Activated CD8-positive, alpha-beta T cell treated with anti-CD3 and anti-CD28 coated beads, Interleukin-2, amount 10 ng/mL, durations not matched to agents 7 days and 5 days (primary cell): ENCODE results near the gene TMEM86A. TPM values are rescaled to one million over a fixed set of nuclear protein-coding genes. Genes with fewer than 3 reads are reported as not detected.

Experiments
- ATAC-seq: fragments of 150-1000 bp; cut with Tn5 transposase; one replicate; pipeline ENCODE4 v1.10.0; 2021; ENCODE audit warnings: moderate library complexity
- CTCF ChIA-PET: fragments of 350-600 bp; sonication (Branson Sonifier 250); formaldehyde crosslinking; loops from one replicate; lab custom pipeline; 2021; ENCODE audit warnings: antibody characterized with exemption; lab: Charles Lee
- POLR2A ChIA-PET: fragments of 350-600 bp; sonication (Branson Sonifier 250); formaldehyde crosslinking; loops from one replicate; lab custom pipeline; 2021; ENCODE audit warnings: antibody characterized with exemption; lab: Charles Lee
- DNase-seq: peaks from one replicate; pipeline ENCODE4 v3.0.0-alpha.2; 2020
- H3K27ac Mint-ChIP-seq: one replicate; pipeline ENCODE4 v1.8.0; 2021; ENCODE audit warnings: mild to moderate bottlenecking, mixed read lengths
- H3K27me3 Mint-ChIP-seq: one replicate; pipeline ENCODE4 v1.8.0; 2021; ENCODE audit warnings: low read depth, mixed read lengths
- H3K36me3 Mint-ChIP-seq: one replicate; pipeline ENCODE4 v1.8.0; 2021; ENCODE audit warnings: low read depth, mixed read lengths
- H3K4me1 Mint-ChIP-seq: one replicate; pipeline ENCODE4 v1.8.0; 2021; ENCODE audit warnings: low read depth, mixed read lengths
- H3K4me3 Mint-ChIP-seq: one replicate; pipeline ENCODE4 v1.8.0; 2021; ENCODE audit warnings: mild to moderate bottlenecking, mixed read lengths
- H3K9me3 Mint-ChIP-seq: one replicate; pipeline ENCODE4 v1.8.0; 2022; ENCODE audit warnings: mixed read lengths; ENCODE audit not compliant: insufficient read depth
- total RNA-seq, 2 experiments: library from RNA; stranded (reverse); gene quantifications; one replicate each; pipeline ENCODE4 v1.2.3, GENCODE V29; 2021

TMEM86A gene
- total RNA-seq, 2 experiments from 2014 or later = 0.26 to 0.52 TPM

- ATAC-seq (no peak), DNase-seq (no peak)
These were observed 12.0 kb downstream of the TMEM86A start for GRCh38 chr11:18710545-18710944.

GRCh38 chr11:18713646-18714442 is 15.3 kb downstream of the TMEM86A start:
- POLR2A ChIA-PET = no interaction called here
- H3K9me3 Mint-ChIP-seq = no peaks in the 10 kb centered on the region
- DNase-seq (no peak), ATAC-seq (no peak)
- H3K27ac Mint-ChIP-seq = no peak overlapping the region
- peaks cover 12% of the 10 kb centered on the region for H3K27me3 Mint-ChIP-seq
- no peaks in the 10 kb centered on the region for H3K4me1 Mint-ChIP-seq
- no peak overlapping the region for H3K4me3 Mint-ChIP-seq
- CTCF ChIA-PET = interaction anchor here (1.1 to 3.2 kb wide), 4 partner anchors 9 to 51 kb away, joined by 3 to 30 read pairs (median 8); no protein-coding TSS in a partner anchor
- no peaks in the 10 kb centered on the region for H3K36me3 Mint-ChIP-seq

More at GRCh38 chr11:18710545-18710944, 12.0 kb downstream of the TMEM86A start:
- peaks cover 10% of the 10 kb centered on the region for H3K4me1 Mint-ChIP-seq
- CTCF ChIA-PET = interaction anchor here (1.4 kb wide), 1 partner anchor 12 kb away, joined by 4 read pairs; no protein-coding TSS in a partner anchor
- H3K4me3 Mint-ChIP-seq = no peak overlapping the region
- H3K9me3 Mint-ChIP-seq = no peaks in the 10 kb centered on the region
- POLR2A ChIA-PET = no interaction called here
- peaks cover 25% of the 10 kb centered on the region for H3K27me3 Mint-ChIP-seq
- no peak overlapping the region for H3K27ac Mint-ChIP-seq
- H3K36me3 Mint-ChIP-seq = no peaks in the 10 kb centered on the region

- no peak overlapping the region for H3K27ac Mint-ChIP-seq
- H3K4me3 Mint-ChIP-seq = no peak overlapping the region
- no peaks in the 10 kb centered on the region for H3K36me3 Mint-ChIP-seq
- no peaks in the 10 kb centered on the region for H3K4me1 Mint-ChIP-seq
- H3K9me3 Mint-ChIP-seq = no peaks in the 10 kb centered on the region
- POLR2A ChIA-PET = no interaction called here
- CTCF ChIA-PET = interaction anchor here (2.5 to 3.2 kb wide), 2 partner anchors 9 to 14 kb away, joined by 11 to 30 read pairs; no protein-coding TSS in a partner anchor
- ATAC-seq (no peak), DNase-seq (no peak)
- peaks cover 12% of the 10 kb centered on the region for H3K27me3 Mint-ChIP-seq
These were observed 15.8 kb downstream of the TMEM86A start for GRCh38 chr11:18714443-18714780.

GRCh38 chr11:18715476-18715875 is 16.9 kb downstream of the TMEM86A start:
- ATAC-seq (no peak), DNase-seq (no peak)
- Mint-ChIP-seq H3K36me3 (no peaks in the 10 kb centered on the region), H3K27ac (no peak overlapping the region), H3K4me1 (peaks cover under 1% of the 10 kb centered on the region), H3K9me3 (no peaks in the 10 kb centered on the region), H3K4me3 (no peak overlapping the region), H3K27me3 (peaks cover 12% of the 10 kb centered on the region)
- ChIA-PET POLR2A (no interaction called here), CTCF (interaction anchor here (1.1 to 2.8 kb wide), 2 partner anchors 12 to 91 kb away, joined by 3 to 7 read pairs; no protein-coding TSS in a partner anchor)

GRCh38 chr11:18720091-18720807 is 21.7 kb downstream of the TMEM86A start:
- ATAC-seq (no peak), DNase-seq (no peak)
- Mint-ChIP-seq H3K9me3 (no peaks in the 10 kb centered on the region), H3K4me3 (peak overlapping the region; percentile 79), H3K36me3 (no peaks in the 10 kb centered on the region), H3K4me1 (peaks cover 12% of the 10 kb centered on the region), H3K27ac (no peak overlapping the region), H3K27me3 (peaks cover 16% of the 10 kb centered on the region)
- ChIA-PET POLR2A (no interaction called here), CTCF (interaction anchor here (0.9 to 2.9 kb wide), 6 partner anchors 11 to 476 kb away, joined by 3 to 21 read pairs (median 4); no protein-coding TSS in a partner anchor)

- ATAC-seq (peak; percentile 95), DNase-seq (peak; percentile 83)
- H3K27ac Mint-ChIP-seq = no peak overlapping the region
- H3K36me3 Mint-ChIP-seq = no peaks in the 10 kb centered on the region
- peak overlapping the region; percentile 79 for H3K4me3 Mint-ChIP-seq
- H3K27me3 Mint-ChIP-seq = peaks cover 16% of the 10 kb centered on the region
- CTCF ChIA-PET = interaction anchor here (0.8 to 3.9 kb wide), 34 partner anchors 8 to 605 kb away, joined by 3 to 42 read pairs (median 6); partner anchors contain the start of genes SPTY2D1, TMEM86A and TSG101
- no peaks in the 10 kb centered on the region for H3K9me3 Mint-ChIP-seq
- peaks cover 12% of the 10 kb centered on the region for H3K4me1 Mint-ChIP-seq
- POLR2A ChIA-PET = no interaction called here
These were observed 22.4 kb downstream of the TMEM86A start for GRCh38 chr11:18720808-18721560.

- H3K27ac Mint-ChIP-seq = peak overlapping the region; percentile 18
- CTCF ChIA-PET = interaction anchor here (0.6 to 3.9 kb wide), 59 partner anchors 8 to 674 kb away, joined by 3 to 42 read pairs (median 4); partner anchors contain the start of genes SAAL1, SPTY2D1, TMEM86A and TSG101
These were observed 23.1 kb downstream of the TMEM86A start for GRCh38 chr11:18721561-18722292.

GRCh38 chr11:18722293-18722637 is 23.7 kb downstream of the TMEM86A start:
- no peak overlapping the region for H3K27ac Mint-ChIP-seq
- H3K4me3 Mint-ChIP-seq = no peak overlapping the region
- no peaks in the 10 kb centered on the region for H3K36me3 Mint-ChIP-seq
- POLR2A ChIA-PET = interaction anchor here (1.6 kb wide), 1 partner anchor 195 kb away, joined by 6 read pairs; the partner anchor contains the start of gene TSG101
- DNase-seq (no peak), ATAC-seq (no peak)
- CTCF ChIA-PET = interaction anchor here (0.6 to 3.9 kb wide), 59 partner anchors 8 to 675 kb away, joined by 3 to 42 read pairs (median 4); partner anchors contain the start of genes LDHA, SAAL1, SPTY2D1 and TMEM86A
- no peaks in the 10 kb centered on the region for H3K9me3 Mint-ChIP-seq
- peaks cover 11% of the 10 kb centered on the region for H3K27me3 Mint-ChIP-seq
- H3K4me1 Mint-ChIP-seq = peaks cover 12% of the 10 kb centered on the region

More at GRCh38 chr11:18721561-18722292, 23.1 kb downstream of the TMEM86A start:
- DNase-seq (peak; percentile 66), ATAC-seq (peak; percentile 56)
- POLR2A ChIA-PET = interaction anchor here (1.6 kb wide), 1 partner anchor 195 kb away, joined by 6 read pairs; the partner anchor contains the start of gene TSG101
- Mint-ChIP-seq H3K9me3 (no peaks in the 10 kb centered on the region), H3K4me1 (peaks cover 12% of the 10 kb centered on the region), H3K4me3 (peak overlapping the region; percentile 79), H3K27me3 (peaks cover 15% of the 10 kb centered on the region), H3K36me3 (no peaks in the 10 kb centered on the region)

GRCh38 chr11:18723991-18724390 is 25.4 kb downstream of the TMEM86A start:
- Mint-ChIP-seq H3K36me3 (no peaks in the 10 kb centered on the region), H3K4me1 (peaks cover 17% of the 10 kb centered on the region), H3K27me3 (peaks cover 8% of the 10 kb centered on the region), H3K27ac (no peak overlapping the region), H3K9me3 (no peaks in the 10 kb centered on the region), H3K4me3 (no peak overlapping the region)
- ChIA-PET POLR2A (no interaction called here), CTCF (interaction anchor here (0.7 to 3.9 kb wide), 7 partner anchors 7 to 183 kb away, joined by 3 to 42 read pairs (median 13); partner anchors contain the start of gene SPTY2D1)
- DNase-seq (no peak), ATAC-seq (no peak)

- Mint-ChIP-seq H3K36me3 (no peaks in the 10 kb centered on the region), H3K4me3 (no peak within 1 kb of the TSS), H3K9me3 (no peaks in the 10 kb centered on the region), H3K27ac (no peak within 1 kb of the TSS), H3K4me1 (peaks cover 15% of the 10 kb centered on the region), H3K27me3 (peaks cover 2% of the 10 kb centered on the region)
- DNase-seq (no peak), ATAC-seq (no peak)
- CTCF ChIA-PET = no interaction called here
- POLR2A ChIA-PET = no interaction called here
These were observed 27.5 kb downstream of the TMEM86A start, which contains the start of gene IGSF22 for GRCh38 chr11:18726040-18726439. Gene IGSF22, minus strand, starts transcription at chr11:18726188. Its CDS starts 1,952 bp downstream, at chr11:18724236.
